ENCODE results near the gene IBA57. TPM values are rescaled to one million over a fixed set of nuclear protein-coding genes. Genes with fewer than 3 reads are reported as not detected.
"Not testable (repeated sequence)": the region's sequence is repeated elsewhere in the genome, so short reads cannot be mapped to it uniquely, and the experiment has no call there.

The IBA57 gene
- total RNA-seq, 1 donor from 2014 or later, result 14.5 TPM

DNA sequence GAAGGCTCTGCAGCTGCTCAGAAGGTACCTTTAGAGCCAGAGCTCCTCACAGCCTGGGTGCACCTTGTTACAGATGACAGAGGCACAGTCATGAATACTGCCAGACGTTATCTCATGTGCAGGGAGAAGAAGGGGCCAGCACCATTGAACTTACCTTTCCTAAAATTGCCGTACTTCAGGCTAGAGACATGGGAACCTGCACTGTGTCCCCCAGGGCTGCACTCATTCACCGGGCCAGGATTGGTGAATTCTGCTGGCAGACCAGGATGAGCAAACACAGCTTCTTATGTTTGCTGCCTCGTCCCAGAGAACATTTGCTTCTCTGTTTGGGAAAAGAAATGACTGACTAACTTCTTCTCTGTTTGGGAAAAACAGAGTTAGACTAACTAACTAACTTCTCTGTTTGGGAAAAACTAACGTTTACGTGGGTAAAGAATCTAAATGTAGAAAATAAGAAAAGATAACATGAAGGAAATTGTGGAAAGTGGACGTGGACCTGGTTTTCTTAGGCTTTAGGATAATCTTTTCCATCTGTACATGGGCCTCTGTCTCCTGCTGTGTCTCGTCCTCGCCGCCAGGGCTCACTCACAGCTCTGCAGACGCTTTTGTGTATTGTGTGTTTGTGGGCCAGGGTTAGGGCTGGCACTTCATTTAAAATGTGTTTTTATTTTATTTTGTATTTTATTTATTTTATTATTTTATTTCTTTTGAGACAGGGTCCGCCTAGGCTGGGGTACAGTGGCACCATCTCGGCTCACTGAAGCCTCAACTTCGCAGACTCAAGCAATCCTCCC, 52.1 kb downstream of the IBA57 start:
- CTCF ChIA-PET, result no interaction called here
- intact Hi-C loops (cut with micrococcal nuclease), result loop anchor here (10.0 kb wide), 2 partner anchors 267 to 663 kb away; partner anchors contain the start of gene RNF187
- no peak for ATAC-seq (ENCODE audit: low read depth)
- Mint-ChIP-seq H3K4me1 (peaks cover 2% of the 10 kb centered on the region), H3K9me3 (no peaks in the 10 kb centered on the region), H3K36me3 (ENCODE audit: low read depth) (peaks cover 17% of the 10 kb centered on the region), H3K27ac (no peak overlapping the region), H3K27me3 (no peaks in the 10 kb centered on the region), H3K4me3 (no peak overlapping the region)
- TF ChIP-seq, protein P1, sequence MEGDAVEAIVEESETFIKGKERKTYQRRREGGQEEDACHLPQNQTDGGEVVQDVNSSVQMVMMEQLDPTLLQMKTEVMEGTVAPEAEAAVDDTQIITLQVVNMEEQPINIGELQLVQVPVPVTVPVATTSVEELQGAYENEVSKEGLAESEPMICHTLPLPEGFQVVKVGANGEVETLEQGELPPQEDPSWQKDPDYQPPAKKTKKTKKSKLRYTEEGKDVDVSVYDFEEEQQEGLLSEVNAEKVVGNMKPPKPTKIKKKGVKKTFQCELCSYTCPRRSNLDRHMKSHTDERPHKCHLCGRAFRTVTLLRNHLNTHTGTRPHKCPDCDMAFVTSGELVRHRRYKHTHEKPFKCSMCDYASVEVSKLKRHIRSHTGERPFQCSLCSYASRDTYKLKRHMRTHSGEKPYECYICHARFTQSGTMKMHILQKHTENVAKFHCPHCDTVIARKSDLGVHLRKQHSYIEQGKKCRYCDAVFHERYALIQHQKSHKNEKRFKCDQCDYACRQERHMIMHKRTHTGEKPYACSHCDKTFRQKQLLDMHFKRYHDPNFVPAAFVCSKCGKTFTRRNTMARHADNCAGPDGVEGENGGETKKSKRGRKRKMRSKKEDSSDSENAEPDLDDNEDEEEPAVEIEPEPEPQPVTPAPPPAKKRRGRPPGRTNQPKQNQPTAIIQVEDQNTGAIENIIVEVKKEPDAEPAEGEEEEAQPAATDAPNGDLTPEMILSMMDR (IDR thresholded peaks at IDR 0.05), result no peak
- POLR2A ChIA-PET, result no interaction called here
- no peak for DNase-seq

- Mint-ChIP-seq H3K4me1 (no peaks in the 10 kb centered on the region), H3K36me3 (ENCODE audit: low read depth) (peaks cover 20% of the 10 kb centered on the region), H3K27me3 (no peaks in the 10 kb centered on the region), H3K4me3 (no peak overlapping the region), H3K9me3 (no peaks in the 10 kb centered on the region), H3K27ac (no peak overlapping the region)
- CTCF ChIA-PET, result interaction anchor here (1.7 kb wide), 1 partner anchor 8 kb away, joined by 4 read pairs; no protein-coding TSS in a partner anchor
- ATAC-seq (ENCODE audit: low read depth) (no peak), DNase-seq (no peak)
- TF ChIP-seq, protein P1 (IDR thresholded peaks at IDR 0.05), result no peak
- POLR2A ChIA-PET, result interaction anchor here (0.6 kb wide), 1 partner anchor 24 kb away, joined by 4 read pairs; no protein-coding TSS in a partner anchor
- intact Hi-C loops (cut with micrococcal nuclease), result loop anchor here (10.0 kb wide), 2 partner anchors 266 to 664 kb away; partner anchors contain the start of gene RNF187
Measured at GRCh38 chr1:228218513-228219244, 53.1 kb downstream of the IBA57 start.

- H3K36me3 Mint-ChIP-seq (ENCODE audit: low read depth), result peaks cover 26% of the 10 kb centered on the region
- no peak for ATAC-seq (ENCODE audit: low read depth)
- H3K9me3 Mint-ChIP-seq, result no peaks in the 10 kb centered on the region
- H3K27ac Mint-ChIP-seq, result no peak overlapping the region
- intact Hi-C loops (cut with micrococcal nuclease), result loop anchor here (10.0 kb wide), 2 partner anchors 265 to 665 kb away; partner anchors contain the start of gene RNF187
- ChIA-PET POLR2A (interaction anchor here (0.6 kb wide), 1 partner anchor 25 kb away, joined by 4 read pairs; no protein-coding TSS in a partner anchor), CTCF (interaction anchor here (1.7 kb wide), 1 partner anchor 9 kb away, joined by 4 read pairs; no protein-coding TSS in a partner anchor)
- no peak overlapping the region for H3K4me3 Mint-ChIP-seq
- TF ChIP-seq, protein P1 (IDR thresholded peaks at IDR 0.05), result no peak
- H3K4me1 Mint-ChIP-seq, result no peaks in the 10 kb centered on the region
- H3K27me3 Mint-ChIP-seq, result no peaks in the 10 kb centered on the region
- DNase-seq, result no peak
Measured at GRCh38 chr1:228219245-228219961, 53.8 kb downstream of the IBA57 start.

DNA sequence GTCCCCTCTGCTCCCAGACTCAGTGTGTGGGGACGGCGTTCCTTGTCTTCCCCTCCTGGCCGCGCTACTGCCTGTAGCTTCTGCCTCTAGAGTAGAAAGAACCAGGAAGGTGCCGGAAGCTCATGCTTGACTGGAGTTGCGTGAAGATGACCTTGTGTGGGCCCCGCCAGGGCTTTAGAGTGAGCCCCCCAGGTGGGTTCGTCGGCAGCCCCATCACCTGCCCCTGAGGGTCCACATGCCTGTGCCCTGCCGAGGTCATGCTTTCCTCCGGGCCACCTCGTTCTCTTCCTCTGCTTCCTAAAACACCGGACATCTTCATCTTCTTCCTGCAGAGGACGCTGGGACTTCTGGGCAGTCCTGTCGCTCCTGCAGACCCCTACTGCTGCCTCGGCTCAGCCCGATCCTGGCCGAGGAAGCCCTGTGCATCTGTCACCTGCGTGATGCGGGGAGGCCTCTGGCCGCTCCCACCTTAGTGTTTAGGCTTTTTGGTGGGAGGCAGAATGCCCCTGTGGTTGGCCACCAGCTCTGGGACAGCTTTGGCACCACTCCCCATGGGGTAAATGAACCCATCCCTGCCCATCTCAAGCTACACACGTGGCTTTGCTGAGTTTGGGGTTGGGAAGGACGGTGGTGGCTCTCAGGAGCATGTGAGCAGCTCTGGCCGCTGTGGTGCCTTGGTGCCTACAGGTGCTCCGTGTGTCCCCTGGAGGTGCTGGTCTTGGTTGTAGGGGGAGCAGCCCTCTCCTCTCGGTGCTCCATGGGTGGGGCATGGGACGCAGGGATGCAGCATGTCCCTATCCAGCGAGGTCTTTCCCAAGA, 54.6 kb downstream of the IBA57 start:
- DNase-seq (no peak), ATAC-seq (ENCODE audit: low read depth) (no peak)
- no peak overlapping the region for H3K27ac Mint-ChIP-seq
- H3K36me3 Mint-ChIP-seq (ENCODE audit: low read depth), result peaks cover 34% of the 10 kb centered on the region
- H3K9me3 Mint-ChIP-seq, result no peaks in the 10 kb centered on the region
- TF ChIP-seq, protein P1 (IDR thresholded peaks at IDR 0.05), result no peak
- H3K27me3 Mint-ChIP-seq, result no peaks in the 10 kb centered on the region
- H3K4me1 Mint-ChIP-seq, result no peaks in the 10 kb centered on the region
- intact Hi-C loops (cut with micrococcal nuclease), result loop anchor here (10.0 kb wide), 2 partner anchors 265 to 665 kb away; partner anchors contain the start of gene RNF187
- no peak overlapping the region for H3K4me3 Mint-ChIP-seq
- POLR2A ChIA-PET, result interaction anchor here (0.5 kb wide), 1 partner anchor 216 kb away, joined by 7 read pairs; no protein-coding TSS in a partner anchor
- CTCF ChIA-PET, result interaction anchor here (1.7 kb wide), 1 partner anchor 10 kb away, joined by 4 read pairs; no protein-coding TSS in a partner anchor

DNA sequence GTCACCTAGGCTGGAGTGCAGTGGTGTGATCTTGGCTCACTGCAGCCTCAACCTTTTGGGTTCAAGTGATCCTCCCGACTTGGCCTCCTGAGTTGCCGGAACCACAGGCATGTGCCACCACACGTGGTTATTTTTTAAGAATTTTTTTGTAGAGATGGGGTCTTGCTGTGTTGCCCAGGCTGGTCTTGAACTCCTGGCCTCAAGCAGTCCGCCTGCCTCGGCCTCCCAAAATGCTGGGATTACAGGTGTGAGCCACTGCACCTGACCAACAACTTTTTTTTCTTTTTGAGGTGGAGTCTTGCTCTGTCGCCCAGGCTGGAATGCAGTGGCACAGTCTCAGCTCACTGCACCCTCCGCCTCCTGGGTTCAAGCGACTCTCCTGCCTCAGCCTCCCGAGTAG, 55.5 kb downstream of the IBA57 start:
- H3K36me3 Mint-ChIP-seq (ENCODE audit: low read depth), result peaks cover 35% of the 10 kb centered on the region
- intact Hi-C loops (cut with micrococcal nuclease); H3K4me1 Mint-ChIP-seq; CTCF ChIA-PET; POLR2A ChIA-PET; H3K27ac Mint-ChIP-seq; H3K4me3 Mint-ChIP-seq; ATAC-seq (ENCODE audit: low read depth); H3K27me3 Mint-ChIP-seq; H3K9me3 Mint-ChIP-seq; DNase-seq: not testable (repeated sequence)

All from activated B cell treated with CpG ODN at 0.5 μM for 24 hours (primary cell).